HG02870 (cell line): Measurements from ENCODE around the gene VGLL1.

Experiments used
- ATAC-seq: cut with Tn5 transposase; IDR thresholded peaks from one replicate; pipeline ENCODE4 v1.9.1; 2021; ENCODE audit warnings: mild to moderate bottlenecking, moderate library complexity; ENCODE audit not compliant: unreplicated experiment

VGLL1 gene

DNA sequence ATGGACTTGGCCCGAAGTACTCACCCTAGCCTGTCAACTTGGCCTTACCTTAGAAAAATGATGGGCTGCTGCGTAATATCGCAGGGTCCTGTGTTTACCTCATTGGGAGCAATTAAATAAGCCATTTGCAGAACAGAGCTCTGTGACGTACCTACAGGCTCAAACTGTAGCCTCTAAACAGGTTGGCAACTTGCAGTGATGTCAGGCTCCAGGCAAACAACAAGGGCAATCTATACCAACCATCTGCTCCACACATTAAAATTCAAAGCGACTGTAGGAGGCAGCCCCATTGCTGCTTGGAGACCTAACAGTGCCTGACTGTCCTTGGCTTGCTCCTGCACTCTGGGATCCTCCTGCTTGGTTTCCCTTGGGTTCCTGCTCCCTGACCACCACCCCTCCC, 17.2 kb downstream of the VGLL1 start:
- ATAC-seq = no peak

DNA sequence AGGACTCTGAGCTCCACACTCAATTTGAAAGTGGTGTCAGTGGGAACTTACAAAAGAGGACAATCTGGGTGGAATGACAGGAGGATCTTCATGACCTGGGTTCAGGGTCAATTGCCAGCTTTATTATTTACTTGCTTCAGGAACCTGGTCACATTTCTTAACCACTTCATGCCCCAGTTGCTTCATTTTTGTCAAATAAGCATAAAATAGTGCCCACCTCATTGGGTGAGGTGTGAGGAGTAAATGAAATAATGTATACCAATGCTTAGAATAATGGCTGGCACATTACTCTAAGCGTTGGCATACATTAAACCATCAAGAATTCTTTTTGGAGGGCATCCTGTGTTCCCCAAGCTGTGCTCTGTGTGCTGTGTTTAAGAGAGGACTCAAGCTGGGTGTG, 19.4 kb downstream of the VGLL1 start:
- no peak for ATAC-seq

DNA sequence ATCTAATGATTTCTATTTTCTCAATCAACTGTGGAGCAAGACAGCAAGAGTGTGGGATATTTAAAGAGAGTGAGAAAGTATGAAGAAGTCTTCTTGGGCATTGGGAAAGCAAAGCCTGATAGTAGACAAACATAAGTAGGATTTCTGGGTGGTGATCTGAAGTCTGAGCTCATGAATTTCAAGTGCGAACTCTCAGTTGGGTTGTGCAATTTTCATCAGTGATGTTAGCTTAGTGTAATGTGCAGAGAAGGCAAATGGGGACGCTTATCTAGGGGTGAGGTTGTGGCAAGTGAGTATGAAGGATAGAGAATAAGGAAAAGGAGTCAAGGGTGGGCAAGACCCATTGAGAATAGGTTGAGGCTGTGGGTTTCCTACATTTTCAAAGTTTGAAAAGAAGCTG, 23.7 kb downstream of the VGLL1 start:
- ATAC-seq = no peak

DNA sequence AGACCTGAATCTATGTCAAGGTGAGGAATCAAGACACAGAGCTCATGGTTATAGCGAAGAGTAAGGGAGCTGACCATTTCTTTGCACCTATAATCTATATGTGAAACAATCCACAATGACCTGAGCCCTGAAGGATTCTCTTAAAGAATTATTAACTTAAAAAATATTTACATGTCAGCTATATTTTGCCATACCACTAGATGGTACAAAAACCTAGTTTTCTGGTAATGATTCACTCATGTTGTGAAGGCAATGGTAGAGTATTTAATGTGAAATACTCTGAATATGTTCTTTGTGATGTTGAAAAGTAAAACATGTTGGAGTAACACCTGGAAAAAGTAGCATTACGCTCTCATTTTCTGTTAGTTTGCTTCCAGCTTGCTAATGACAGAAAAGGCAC, 40.0 kb downstream of the VGLL1 start:
- no peak for ATAC-seq

DNA sequence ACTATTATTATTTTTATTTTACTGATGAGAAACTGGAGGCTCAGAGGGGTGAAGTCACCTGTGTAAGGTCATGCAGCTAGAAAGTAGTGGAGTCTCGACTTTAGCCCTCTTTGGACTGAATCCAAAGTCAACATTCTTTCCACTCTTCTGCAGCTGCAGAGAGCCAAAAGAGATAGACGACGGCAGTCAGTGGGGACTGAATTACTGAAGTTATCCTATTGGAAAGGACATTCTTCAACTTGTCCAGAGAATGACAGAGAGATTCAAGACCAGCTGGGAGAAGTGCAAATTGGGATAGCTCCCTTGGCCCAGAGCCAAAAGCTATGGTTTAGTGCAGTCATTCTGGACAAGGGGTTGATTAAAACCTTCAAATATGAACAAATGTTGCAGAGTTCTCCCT, 42.5 kb downstream of the VGLL1 start:
- ATAC-seq = no peak

DNA sequence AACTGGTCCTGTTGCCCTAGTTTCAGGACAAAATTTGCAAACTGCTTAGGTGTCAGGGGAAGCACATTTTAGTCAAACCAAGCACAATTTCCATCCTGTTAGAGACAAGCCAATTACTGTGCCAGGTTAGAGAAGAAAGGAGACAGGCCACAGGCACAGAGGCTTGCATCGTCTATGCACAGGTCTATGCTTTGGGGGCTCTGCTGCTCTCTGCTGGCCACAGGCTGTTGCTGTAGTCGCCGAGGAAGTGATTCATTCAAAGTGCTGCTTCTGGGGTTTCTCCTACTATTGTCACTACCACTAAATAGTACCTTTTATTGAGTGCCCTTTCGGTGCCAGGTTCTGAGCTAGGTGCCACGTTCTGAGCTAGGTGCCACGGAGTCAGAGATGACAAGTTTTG, 45.5 kb downstream of the VGLL1 start:
- ATAC-seq = peak; percentile 96

DNA sequence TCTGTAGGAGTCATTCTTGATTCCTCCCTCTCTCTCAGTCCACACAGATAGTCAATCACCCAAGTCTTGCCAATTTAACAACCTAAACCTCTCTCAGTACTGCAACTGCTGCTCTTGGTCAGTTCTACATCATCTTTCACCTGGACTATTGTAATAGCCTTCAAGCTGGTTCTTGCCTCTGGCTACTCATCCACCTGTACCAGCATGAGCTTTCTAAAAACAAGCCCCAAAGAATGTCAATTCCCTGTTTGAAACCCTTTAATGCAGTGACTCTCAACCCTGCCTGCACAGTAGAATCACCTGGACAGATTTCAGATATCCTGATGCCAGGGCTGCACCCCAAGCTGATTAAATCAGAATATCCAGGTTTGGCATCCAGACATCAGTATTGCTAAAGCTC, 48.3 kb downstream of the VGLL1 start:
- no peak for ATAC-seq

DNA sequence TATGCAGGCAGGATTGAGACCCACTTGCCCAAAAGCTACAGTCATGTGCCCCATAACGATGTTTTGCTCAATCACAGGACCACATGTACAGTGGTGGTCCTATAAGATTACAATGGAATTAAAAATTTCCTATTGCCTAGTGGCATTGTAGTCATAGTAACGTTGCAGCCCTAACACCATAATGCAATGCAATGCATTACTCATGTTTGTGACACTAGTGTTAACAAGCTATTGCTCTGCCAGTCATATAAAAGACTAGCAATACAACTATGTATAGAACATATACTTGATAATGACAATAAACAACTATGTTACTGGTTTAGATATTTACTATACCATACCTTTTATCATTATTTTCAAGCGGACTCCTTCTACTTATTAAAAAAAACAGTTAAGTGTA, 50.6 kb downstream of the VGLL1 start:
- ATAC-seq = no peak

DNA sequence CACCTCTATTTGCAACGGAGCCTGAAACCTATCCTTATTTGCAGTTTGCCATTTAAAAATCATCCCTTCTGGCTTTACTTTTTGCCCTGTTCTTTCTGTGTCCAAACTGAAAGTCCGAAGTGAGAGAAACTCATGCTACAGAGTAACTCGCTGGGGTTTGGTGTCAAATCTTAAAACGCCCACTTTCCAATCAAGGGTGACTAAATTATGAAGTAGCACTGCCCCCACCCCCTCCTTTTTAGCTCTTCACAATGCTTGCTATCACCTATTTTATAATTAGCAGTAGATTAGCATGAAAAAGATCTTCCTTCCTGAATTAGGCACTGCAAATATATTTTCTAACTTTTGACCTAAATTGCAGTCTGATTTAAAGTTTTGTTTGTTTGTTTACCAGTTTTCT, 52.5 kb downstream of the VGLL1 start:
- peak; percentile 53 for ATAC-seq

DNA sequence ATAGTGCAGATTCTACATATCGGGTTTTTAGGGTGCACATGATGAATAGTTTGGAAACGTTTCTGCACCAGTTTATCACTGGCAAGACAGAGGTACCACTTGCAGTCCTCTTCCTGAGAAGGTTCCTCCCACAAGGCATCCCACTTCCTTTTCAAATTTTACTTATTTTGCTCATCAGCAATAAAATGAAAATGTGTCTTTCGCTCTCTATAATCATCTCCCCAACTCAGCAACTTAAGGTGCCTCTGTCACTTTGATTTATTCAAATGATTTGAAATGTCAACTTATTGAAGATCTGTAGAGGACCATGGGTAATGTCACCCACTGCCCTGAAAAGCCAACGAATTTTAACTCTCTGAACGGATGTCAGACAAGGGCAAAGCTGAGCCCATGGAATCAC, 53.2 kb downstream of the VGLL1 start:
- no peak for ATAC-seq

DNA sequence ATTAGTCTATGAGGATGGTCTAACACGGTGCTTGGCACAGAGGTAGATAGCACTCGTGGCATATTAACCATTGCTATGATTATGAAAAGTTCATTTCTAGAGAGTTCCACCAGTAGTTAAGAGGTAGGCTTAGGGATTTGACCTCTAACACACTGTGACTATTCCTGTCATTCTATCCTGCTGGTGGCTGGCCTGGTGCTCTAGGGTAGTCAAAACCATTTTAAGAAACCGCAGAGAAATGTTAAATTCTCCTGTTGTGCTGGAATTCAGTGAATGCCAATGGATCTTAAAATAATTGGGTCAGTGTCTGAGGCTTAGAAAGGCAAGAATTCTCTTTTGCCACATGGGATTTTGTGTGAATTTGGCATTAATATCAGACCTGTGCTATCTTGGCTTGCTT, 53.9 kb downstream of the VGLL1 start:
- no peak for ATAC-seq

DNA sequence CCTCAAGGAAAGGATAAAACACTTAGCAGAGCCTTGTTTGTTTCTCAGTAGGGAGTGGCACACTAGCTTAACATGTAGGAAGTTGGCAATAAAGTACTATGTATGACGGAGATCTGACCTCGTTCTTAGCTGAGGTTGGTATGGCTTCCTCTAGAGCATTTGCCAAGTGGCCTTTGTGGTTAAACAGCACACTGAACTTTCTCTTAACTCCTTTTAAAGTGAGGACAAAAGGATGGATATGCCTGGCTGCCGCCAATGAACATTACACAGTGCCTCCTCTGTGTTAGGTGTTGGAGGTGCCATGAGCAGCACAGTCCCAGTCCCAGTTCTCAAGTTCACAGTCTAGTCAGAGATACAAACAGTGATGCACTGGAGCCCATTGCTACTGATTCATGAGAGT, 54.4 kb downstream of the VGLL1 start:
- no peak for ATAC-seq

DNA sequence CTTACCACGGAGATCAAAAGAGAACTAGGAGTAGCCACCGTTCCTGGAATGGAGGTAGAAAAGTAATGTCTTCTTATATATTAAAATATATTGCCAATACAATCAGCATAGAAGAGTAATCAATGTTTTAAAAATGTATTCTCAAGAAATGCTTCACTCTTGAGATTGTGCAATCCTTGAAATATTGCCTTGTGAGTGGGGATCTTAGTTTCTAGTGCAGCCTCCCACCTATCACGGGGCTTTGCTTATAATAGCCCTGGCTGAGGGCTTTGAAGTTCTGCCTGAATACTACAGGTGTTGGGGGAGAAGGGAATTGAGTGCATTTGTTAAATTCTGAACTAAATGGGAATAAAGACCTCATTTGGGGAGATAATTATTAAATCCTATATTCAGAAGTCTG, 55.5 kb downstream of the VGLL1 start:
- no peak for ATAC-seq

DNA sequence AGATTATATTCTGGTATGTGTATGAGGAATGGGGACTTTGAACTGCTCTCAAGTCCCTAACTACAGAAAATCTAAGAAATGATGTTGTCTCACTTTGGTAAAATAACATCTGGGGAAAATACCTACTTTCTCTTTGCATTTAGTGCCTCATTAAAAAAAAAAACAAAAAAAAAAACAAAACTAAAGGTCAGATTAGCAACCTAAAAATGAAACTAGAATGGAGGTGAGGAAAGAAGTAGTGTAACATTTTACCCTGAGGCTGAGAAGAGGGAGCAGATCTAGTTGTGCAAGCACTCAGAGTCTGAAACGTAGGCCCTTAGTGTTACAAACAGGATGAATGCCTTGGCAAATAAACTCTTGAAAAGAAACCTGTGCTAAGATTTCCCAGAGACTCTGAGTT, 56.0 kb downstream of the VGLL1 start:
- ATAC-seq = no peak

DNA sequence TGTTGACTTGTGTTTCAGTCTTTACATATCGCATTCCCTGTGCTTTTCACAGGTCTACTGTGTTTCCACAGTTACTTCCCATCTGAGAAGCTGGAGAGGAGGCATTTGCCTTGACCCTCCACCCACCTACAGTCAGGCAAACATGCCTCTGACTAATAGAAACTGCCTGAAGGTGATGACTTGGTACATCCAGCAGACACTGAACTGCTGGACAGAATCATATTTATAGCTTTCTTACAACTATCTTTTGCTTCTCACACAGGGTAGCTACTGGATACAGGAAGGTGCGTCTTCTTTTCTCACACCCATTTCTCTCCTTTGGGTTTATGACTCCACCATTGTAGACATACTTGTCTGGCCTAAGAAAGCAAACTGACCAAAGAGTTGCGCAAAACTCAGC, 58.0 kb downstream of the VGLL1 start:
- no peak for ATAC-seq

DNA sequence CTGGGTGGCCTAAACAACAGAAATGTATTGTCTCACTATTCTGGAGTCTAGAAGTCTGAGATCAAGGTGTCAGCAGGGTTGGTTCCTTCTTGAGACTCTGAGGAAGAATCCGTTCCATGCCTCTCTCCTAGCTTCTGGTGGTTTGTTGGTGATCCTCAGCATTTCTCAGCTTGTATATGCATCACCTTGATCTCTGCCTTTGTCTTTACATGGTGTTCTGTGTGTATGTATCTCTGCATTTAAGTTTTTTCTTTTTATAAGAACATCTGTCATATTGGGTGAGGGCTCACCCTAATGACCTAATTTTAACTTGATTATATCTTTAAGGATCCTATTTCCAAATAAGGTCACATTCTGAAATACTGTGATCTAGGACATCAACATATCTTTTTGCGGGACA, 65.3 kb downstream of the VGLL1 start:
- no peak for ATAC-seq

DNA sequence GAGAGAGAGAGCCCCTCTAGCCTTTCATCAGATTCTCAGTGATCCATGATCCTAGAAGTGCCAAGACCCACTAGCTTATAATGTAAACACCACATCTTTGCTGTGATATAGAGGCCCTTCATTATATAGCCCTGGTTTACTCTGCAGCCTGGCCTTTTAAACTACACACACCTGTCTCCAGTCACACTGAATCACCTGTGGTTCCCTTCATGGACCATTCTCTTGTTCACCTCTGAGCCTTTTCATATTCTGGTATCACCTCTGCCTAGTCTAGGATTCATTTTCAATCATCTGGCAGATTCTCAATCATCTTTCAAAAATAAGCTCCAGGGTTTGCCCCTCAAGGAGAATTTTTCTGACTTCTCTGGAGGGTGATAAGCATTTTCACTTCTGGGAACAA, 65.9 kb downstream of the VGLL1 start:
- ATAC-seq = no peak

DNA sequence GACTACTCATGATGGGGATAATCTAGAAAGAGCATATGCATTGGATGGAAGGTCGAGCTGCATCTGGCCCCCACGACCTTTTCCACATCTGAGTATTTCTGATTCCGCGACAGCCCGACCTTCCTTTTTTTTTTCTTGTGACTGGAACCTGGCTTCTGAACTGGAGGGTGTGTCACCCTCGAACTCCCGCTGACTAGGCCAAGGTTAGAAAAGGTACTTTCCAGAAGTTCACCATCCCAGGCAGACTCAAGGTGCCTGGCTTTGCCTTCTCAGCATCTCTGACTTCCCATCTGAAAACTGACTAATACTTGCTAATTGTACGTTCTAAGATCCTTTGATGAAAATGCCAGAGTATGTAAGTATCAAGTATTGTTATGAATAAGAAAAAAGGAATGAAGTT, 66.6 kb downstream of the VGLL1 start:
- no peak for ATAC-seq

DNA sequence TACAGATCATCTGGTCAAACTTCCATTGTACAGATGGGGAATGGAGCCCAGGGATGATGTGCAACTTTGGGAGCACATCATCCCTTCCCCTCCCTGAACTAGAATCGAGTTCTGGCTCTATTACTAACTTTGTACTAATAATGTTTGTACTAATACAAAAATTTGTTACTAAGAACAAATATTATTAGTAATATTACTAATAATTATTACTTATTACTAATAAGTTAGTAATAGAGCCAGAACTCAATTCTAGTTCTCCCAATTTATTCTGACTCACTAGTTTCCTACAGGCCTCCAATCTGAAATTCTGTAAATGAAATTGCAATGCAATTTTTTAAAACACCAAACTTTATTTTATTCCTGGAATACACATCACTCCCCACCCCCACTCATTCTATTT, 68.0 kb downstream of the VGLL1 start:
- ATAC-seq = no peak
